Cardiac muscle cell (in vitro differentiated cells and primary cell): ENCODE results near the gene KCNJ4. TPM values are rescaled to one million over a fixed set of nuclear protein-coding genes. Genes with fewer than 3 reads are reported as not detected.
A peak's percentile ranks its signal among the peaks of the same experiment; 100 is the strongest.

Experiments
- DNase-seq, 2 donors: peaks; one replicate each; pipeline versions ENCODE4 v3.0.0 to v3.0.0-alpha.2; 2010 to 2017; ENCODE audit warnings: low read depth in 1 of 2, low spot score in 1 of 2
- H3K27ac ChIP-seq: fragments of 200-600 bp; sonication (generic); 2 replicates; pipeline ENCODE4 v1.5.1; 2016
- H3K27me3 ChIP-seq: fragments of 200-600 bp; sonication (generic); 2 replicates; pipeline ENCODE4 v1.6.0; 2016; ENCODE audit warnings: control low read depth
- H3K36me3 ChIP-seq: fragments of 200-600 bp; sonication (generic); 2 replicates; pipeline ENCODE4 v1.5.1; 2016; ENCODE audit warnings: control low read depth
- H3K4me1 ChIP-seq: fragments of 200-600 bp; sonication (generic); 2 replicates; pipeline ENCODE4 v1.8.1; 2017; ENCODE audit warnings: low read depth, mild to moderate bottlenecking, mixed run types
- H3K4me3 ChIP-seq: fragments of 200-600 bp; sonication (generic); 2 replicates; pipeline ENCODE4 v1.5.1; 2016; ENCODE audit warnings: mild to moderate bottlenecking
- H3K9me3 ChIP-seq: fragments of 200-600 bp; sonication (generic); 2 replicates; pipeline ENCODE4 v1.5.1; 2017; ENCODE audit warnings: low read depth, mild to moderate bottlenecking, control low read depth
- CTCF ChIP-seq: IDR thresholded peaks from 2 replicates; pipeline ENCODE4 v1.5.1; 2012; ENCODE audit warnings: low read depth, mild to moderate bottlenecking, low read length
- polyA plus RNA-seq: library from polyadenylated mRNA; unstranded; fragments of >200 nt; fragmentation: Nextera tagmentation; extraction: Ambion mirVana; gene quantifications from 2 replicates; pipeline ENCODE4 v1.2.1, GENCODE V29; 2016
- total RNA-seq: library from RNA; depleted of rRNA; stranded (reverse); fragments of >200 nt; gene quantifications from 2 replicates; pipeline ENCODE4 v1.2.3, GENCODE V29; 2016

The KCNJ4 gene
- total and polyA plus RNA-seq, 2 experiments from 2014 or later, result 3.2 to 27.5 TPM

GRCh38 chr22:38429499-38430068 is 25.4 kb downstream of the KCNJ4 start:
- Histone ChIP-seq H3K36me3 (no peaks in the 10 kb centered on the region), H3K4me1 (no peaks in the 10 kb centered on the region), H3K27ac (no peak overlapping the region), H3K27me3 (no peaks in the 10 kb centered on the region), H3K9me3 (no peaks in the 10 kb centered on the region), H3K4me3 (no peak overlapping the region)
- no peak for TF ChIP-seq CTCF
- DNase-seq, result peak in 1 of 2 donors; percentile 8

DNA sequence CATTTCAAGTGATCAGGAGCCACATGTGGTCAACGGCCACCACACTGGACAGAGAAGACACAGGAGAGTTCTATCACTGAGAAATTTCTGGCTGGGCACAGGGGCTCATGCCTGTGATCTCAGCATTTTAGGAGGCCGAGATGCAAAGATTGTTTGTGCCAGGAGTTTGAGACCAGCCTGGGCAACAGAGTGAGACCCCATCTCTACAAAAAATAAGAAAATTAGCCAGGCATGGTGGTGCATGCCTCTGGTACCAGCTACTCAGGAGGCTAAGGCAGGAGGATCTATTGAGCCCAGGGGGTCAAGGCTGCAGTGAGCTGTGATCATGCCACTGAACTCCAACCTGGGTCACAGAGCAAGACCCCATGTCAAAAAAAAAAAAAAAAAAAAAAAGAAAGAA is 26.3 kb downstream of the KCNJ4 start:
- no peaks in the 10 kb centered on the region for H3K36me3 ChIP-seq
- no peaks in the 10 kb centered on the region for H3K27me3 ChIP-seq
- no peak for TF ChIP-seq CTCF
- DNase-seq, result no peak
- no peak overlapping the region for H3K27ac ChIP-seq
- H3K4me3 ChIP-seq, result no peak overlapping the region
- no peaks in the 10 kb centered on the region for H3K9me3 ChIP-seq
- H3K4me1 ChIP-seq, result no peaks in the 10 kb centered on the region

DNA sequence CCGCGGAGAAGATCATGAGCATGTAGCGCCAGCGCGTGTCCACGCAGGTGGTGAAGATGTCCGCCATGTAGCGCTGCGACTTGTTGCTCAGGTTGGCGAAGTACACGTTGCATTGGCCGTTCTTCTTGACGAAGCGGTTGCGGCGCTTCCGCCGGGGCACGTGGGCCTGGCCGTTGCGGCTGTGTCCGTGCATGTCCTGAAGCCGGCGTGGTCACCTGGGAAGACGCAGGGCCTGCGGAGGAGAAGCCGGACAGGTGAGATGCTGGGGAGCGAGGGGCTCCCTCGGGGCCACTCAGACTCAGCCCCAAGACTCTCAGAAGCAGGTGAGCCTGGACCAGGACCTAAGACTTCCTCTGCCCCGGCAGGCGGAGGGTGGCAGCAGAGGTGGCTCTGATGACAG is 27.1 kb downstream of the KCNJ4 start:
- H3K9me3 ChIP-seq, result no peaks in the 10 kb centered on the region
- no peak overlapping the region for H3K27ac ChIP-seq
- no peaks in the 10 kb centered on the region for H3K27me3 ChIP-seq
- no peaks in the 10 kb centered on the region for H3K36me3 ChIP-seq
- no peak for DNase-seq
- H3K4me3 ChIP-seq, result no peak overlapping the region
- no peak for TF ChIP-seq CTCF
- H3K4me1 ChIP-seq, result no peaks in the 10 kb centered on the region

DNA sequence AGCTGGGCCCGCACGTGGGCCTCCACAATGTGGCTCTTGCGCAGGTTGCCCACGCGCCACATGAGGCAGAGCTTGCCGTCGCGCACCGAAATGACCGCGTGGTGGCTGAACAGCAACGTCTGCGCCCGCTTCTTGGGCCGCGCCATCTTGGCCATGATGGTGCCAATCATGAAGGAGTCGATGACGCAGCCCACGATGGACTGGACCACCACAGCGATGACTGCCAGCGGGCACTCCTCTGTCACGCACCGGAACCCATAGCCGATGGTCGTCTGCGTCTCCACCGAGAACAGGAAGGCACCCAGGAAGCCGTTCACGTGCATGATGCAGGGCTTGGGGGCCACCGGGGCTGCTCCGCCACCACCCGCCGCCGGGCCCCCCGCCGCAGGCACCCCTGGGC is 27.5 kb downstream of the KCNJ4 start:
- no peak for DNase-seq
- TF ChIP-seq CTCF, result no peak
- Histone ChIP-seq H3K9me3 (no peaks in the 10 kb centered on the region), H3K27me3 (no peaks in the 10 kb centered on the region), H3K4me3 (no peak overlapping the region), H3K36me3 (no peaks in the 10 kb centered on the region), H3K4me1 (no peaks in the 10 kb centered on the region), H3K27ac (no peak overlapping the region)

DNA sequence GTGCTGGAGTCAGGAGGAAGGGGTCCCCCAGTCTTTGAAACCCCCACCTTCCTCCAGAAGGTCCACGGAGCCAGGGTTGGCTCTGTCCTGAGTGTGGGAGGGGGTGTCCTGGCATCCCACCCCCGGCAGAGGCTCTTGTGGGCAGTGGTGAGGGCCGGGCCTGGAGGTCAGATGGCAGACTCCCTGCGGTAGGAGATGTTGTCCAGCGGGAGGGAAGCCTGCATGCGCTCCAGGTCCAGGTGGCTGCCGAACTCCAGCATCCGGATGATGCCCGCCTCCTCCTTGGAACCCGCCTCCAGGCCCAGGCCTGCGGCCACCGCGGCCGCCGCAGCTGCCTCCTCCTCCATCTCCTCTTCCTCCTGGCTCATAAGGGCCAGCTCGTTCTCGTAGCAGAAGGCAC is 28.4 kb downstream of the KCNJ4 start:
- TF ChIP-seq CTCF, result no peak
- DNase-seq, result no peak
- Histone ChIP-seq H3K27ac (no peak overlapping the region), H3K4me1 (no peaks in the 10 kb centered on the region), H3K27me3 (no peaks in the 10 kb centered on the region), H3K36me3 (no peaks in the 10 kb centered on the region), H3K9me3 (no peaks in the 10 kb centered on the region), H3K4me3 (no peak overlapping the region)
